Measurements from ENCODE around the gene EEF2K. TPM values are rescaled to one million over a fixed set of nuclear protein-coding genes. Genes with fewer than 3 reads are reported as not detected.

EEF2K gene
- total and polyA plus RNA-seq, 2 of the 13 experiments (the other 11 are each of a cell fraction or from before 2014, with no cell fraction given), result 22.0 to 23.8 TPM

GRCh38 chr16:22232277-22233036 is 26.4 kb downstream of the EEF2K start (continued):
- peak; percentile 97 for TF ChIP-seq ZKSCAN1 (IDR thresholded peaks at IDR 0.05; ENCODE audit: low read length)
- TF ChIP-seq TEAD2 (CRISPR knock-in tag; IDR thresholded peaks at IDR 0.05), result no peak
- no peak for TF ChIP-seq KDM5A (IDR thresholded peaks at IDR 0.05; ENCODE audit: borderline replicate concordance, low read length)
- no peak for TF ChIP-seq FOSL1 (CRISPR knock-in tag; IDR thresholded peaks at IDR 0.05; ENCODE audit: borderline replicate concordance)
- no peak for TF ChIP-seq ZNF274 (CRISPR knock-in tag; IDR thresholded peaks at IDR 0.05)
- TF ChIP-seq, protein P1, sequence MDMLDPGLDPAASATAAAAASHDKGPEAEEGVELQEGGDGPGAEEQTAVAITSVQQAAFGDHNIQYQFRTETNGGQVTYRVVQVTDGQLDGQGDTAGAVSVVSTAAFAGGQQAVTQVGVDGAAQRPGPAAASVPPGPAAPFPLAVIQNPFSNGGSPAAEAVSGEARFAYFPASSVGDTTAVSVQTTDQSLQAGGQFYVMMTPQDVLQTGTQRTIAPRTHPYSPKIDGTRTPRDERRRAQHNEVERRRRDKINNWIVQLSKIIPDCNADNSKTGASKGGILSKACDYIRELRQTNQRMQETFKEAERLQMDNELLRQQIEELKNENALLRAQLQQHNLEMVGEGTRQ (IDR thresholded peaks at IDR 0.05; ENCODE audit: low read depth, low read length), result no peak
- TF ChIP-seq, protein P1 (CRISPR knock-in tag; IDR thresholded peaks at IDR 0.05; ENCODE audit: borderline replicate concordance), result 0 out of 2 replicates have a peak, but pooled peaks have one; percentile 15
- TF ChIP-seq NFYB (CRISPR knock-in tag; IDR thresholded peaks at IDR 0.05), result 0 out of 2 replicates have a peak, but pooled peaks have one; percentile 2
- no peak for TF ChIP-seq BCL3 (CRISPR knock-in tag; IDR thresholded peaks at IDR 0.05)
- no peak for TF ChIP-seq ZNF234 (CRISPR knock-in tag; conservative IDR thresholded peaks at IDR 0.05)
- TF ChIP-seq ZFY (CRISPR knock-in tag; IDR thresholded peaks at IDR 0.05), result 0 out of 2 replicates have a peak, but pooled peaks have one; percentile 5
- TF ChIP-seq AHR (CRISPR knock-in tag; IDR thresholded peaks at IDR 0.05), result no peak
- no peak for TF ChIP-seq ZBTB49 (CRISPR knock-in tag; IDR thresholded peaks at IDR 0.05; ENCODE audit: borderline replicate concordance)
- TF ChIP-seq ZBTB20 (CRISPR knock-in tag; IDR thresholded peaks at IDR 0.05; ENCODE audit: borderline replicate concordance, low read depth), result no peak
- peak; percentile 87 for TF ChIP-seq FOSL2 (CRISPR knock-in tag; IDR thresholded peaks at IDR 0.05)
- TF ChIP-seq CTCF (CRISPR knock-in tag; IDR thresholded peaks at IDR 0.05), result 0 out of 2 replicates have a peak, but pooled peaks have one; percentile 11
- no peak for TF ChIP-seq JUNB (CRISPR knock-in tag; IDR thresholded peaks at IDR 0.05; ENCODE audit: borderline replicate concordance)
- TF ChIP-seq NCOA1 (CRISPR knock-in tag; IDR thresholded peaks at IDR 0.05), result no peak
- TF ChIP-seq DPF2 (CRISPR knock-in tag; IDR thresholded peaks at IDR 0.05; ENCODE audit: borderline replicate concordance, low read depth), result no peak
- TF ChIP-seq ZSCAN20 (CRISPR knock-in tag; IDR thresholded peaks at IDR 0.05; ENCODE audit: borderline replicate concordance), result no peak; the same call in 1 of the 2 replicates
- TF ChIP-seq REL (CRISPR knock-in tag; conservative IDR thresholded peaks at IDR 0.05), result no peak

Data from HepG2 (cell line).